ENCODE results near the gene RABIF. TPM values are rescaled to one million over a fixed set of nuclear protein-coding genes. Genes with fewer than 3 reads are reported as not detected.
"Not testable (repeated sequence)": the region's sequence is repeated elsewhere in the genome, so short reads cannot be mapped to it uniquely, and the experiment has no call there.

RABIF gene
- total and polyA plus RNA-seq, 2 donors (not counting 1 experiment from before 2014, with no cell fraction given), result 8.2 to 14.2 TPM

- Histone ChIP-seq H3K27ac (ENCODE audit: low read length in 2 of 2) (no peak overlapping the region), H3K27me3 (replicated peaks in 1 of 4; ENCODE audit: control extremely low read depth in 1 of 4, control insufficient read depth in 3 of 4, insufficient read depth in 4 of 4, low read length in 3 of 4) (no peaks in the 10 kb centered on the region), H3K4me3 (ENCODE audit: control extremely low read depth in 1 of 5, extremely low read depth in 1 of 5, insufficient read depth in 1 of 5, low read depth in 2 of 5, low read length in 4 of 5) (no peak overlapping the region), H2AFZ (ENCODE audit: insufficient read depth, low read depth, low read length, poor library complexity, severe bottlenecking) (no peak overlapping the region), H3K4me2 (replicated peaks; ENCODE audit: low read depth, low read length, poor library complexity, severe bottlenecking) (no peak overlapping the region), H3K9ac (ENCODE audit: low read length) (no peak overlapping the region), H3K4me1 (ENCODE audit: control insufficient read depth in 2 of 2, insufficient read depth in 2 of 2, low read length in 2 of 2) (no peaks in the 10 kb centered on the region), H3K79me2 (ENCODE audit: control insufficient read depth, insufficient read depth, low read length) (no peaks in the 10 kb centered on the region), H3K9me3 (ENCODE audit: control extremely low read depth in 1 of 3, control insufficient read depth in 2 of 3, insufficient read depth in 1 of 3, low read length in 2 of 3) (peaks cover 0 to under 1% (median 0%) of the 10 kb centered on the region in 3 donors), H3K36me3 (replicated peaks in 1 of 2; ENCODE audit: control extremely low read depth in 1 of 2, control insufficient read depth in 1 of 2, extremely low read depth in 1 of 2, insufficient read depth in 2 of 2, low read length in 1 of 2) (peaks cover 18 to 44% of the 10 kb centered on the region in 2 experiments), H4K20me1 (ENCODE audit: control insufficient read depth, insufficient read depth, low read length, poor library complexity, severe bottlenecking) (no peaks in the 10 kb centered on the region)
- no CpG with 5 or more reads among the region's 4 CpGs for WGBS (ENCODE audit: insufficient coverage)
- ATAC-seq (ENCODE audit: low read depth), result no peak
- Mint-ChIP-seq H3K9me3 (ENCODE audit: insufficient read depth) (no peaks in the 10 kb centered on the region), H3K4me1 (no peaks in the 10 kb centered on the region), H3K27ac (no peak overlapping the region), H3K4me3 (no peak overlapping the region), H3K27me3 (no peaks in the 10 kb centered on the region)
- no peak for TF ChIP-seq CTCF (IDR thresholded peaks at IDR 0.05)
- TF ChIP-seq EZH2 (IDR thresholded peaks at IDR 0.05; ENCODE audit: borderline replicate concordance, insufficient read depth, low read depth, low read length, poor library complexity, severe bottlenecking), result no peak
- ChIA-PET CTCF (no interaction called here), POLR2A (no interaction called here)
- intact Hi-C loops (cut with micrococcal nuclease), result no loop called here
- no peak for DNase-seq
Measured at GRCh38 chr1:202905331-202905730, 16.4 kb upstream of the RABIF start.

- H3K27ac ChIP-seq (ENCODE audit: low read length in 2 of 2); H3K4me3 ChIP-seq (ENCODE audit: control extremely low read depth in 1 of 5, extremely low read depth in 1 of 5, insufficient read depth in 1 of 5, low read depth in 2 of 5, low read length in 4 of 5); H3K27ac Mint-ChIP-seq; H3K4me2 ChIP-seq (replicated peaks; ENCODE audit: low read depth, low read length, poor library complexity, severe bottlenecking); DNase-seq; H3K4me1 ChIP-seq (ENCODE audit: control insufficient read depth in 2 of 2, insufficient read depth in 2 of 2, low read length in 2 of 2); H3K4me1 Mint-ChIP-seq; H3K9me3 Mint-ChIP-seq (ENCODE audit: insufficient read depth); H3K27me3 ChIP-seq (replicated peaks in 1 of 4; ENCODE audit: control extremely low read depth in 1 of 4, control insufficient read depth in 3 of 4, insufficient read depth in 4 of 4, low read length in 3 of 4); H3K9me3 ChIP-seq (ENCODE audit: control extremely low read depth in 1 of 3, control insufficient read depth in 2 of 3, insufficient read depth in 1 of 3, low read length in 2 of 3); POLR2A ChIA-PET; CTCF ChIA-PET; H4K20me1 ChIP-seq (ENCODE audit: control insufficient read depth, insufficient read depth, low read length, poor library complexity, severe bottlenecking); H2AFZ ChIP-seq (ENCODE audit: insufficient read depth, low read depth, low read length, poor library complexity, severe bottlenecking); intact Hi-C loops (cut with micrococcal nuclease); H3K27me3 Mint-ChIP-seq; H3K4me3 Mint-ChIP-seq; H3K79me2 ChIP-seq (ENCODE audit: control insufficient read depth, insufficient read depth, low read length); ATAC-seq (ENCODE audit: low read depth); H3K9ac ChIP-seq (ENCODE audit: low read length): not testable (repeated sequence)
- H3K36me3 ChIP-seq (replicated peaks in 1 of 2; ENCODE audit: control extremely low read depth in 1 of 2, control insufficient read depth in 1 of 2, extremely low read depth in 1 of 2, insufficient read depth in 2 of 2, low read length in 1 of 2), result peaks cover 17 to 40% of the 10 kb centered on the region in 2 experiments
- 100% methylated on average over 1 of the region's 5 CpGs for WGBS (ENCODE audit: insufficient coverage)
Measured at GRCh38 chr1:202903808-202904207, 14.9 kb upstream of the RABIF start.

Data from B cell (primary cell).